ENCODE measurements around the gene PRRX2.

PRRX2 gene

DNA sequence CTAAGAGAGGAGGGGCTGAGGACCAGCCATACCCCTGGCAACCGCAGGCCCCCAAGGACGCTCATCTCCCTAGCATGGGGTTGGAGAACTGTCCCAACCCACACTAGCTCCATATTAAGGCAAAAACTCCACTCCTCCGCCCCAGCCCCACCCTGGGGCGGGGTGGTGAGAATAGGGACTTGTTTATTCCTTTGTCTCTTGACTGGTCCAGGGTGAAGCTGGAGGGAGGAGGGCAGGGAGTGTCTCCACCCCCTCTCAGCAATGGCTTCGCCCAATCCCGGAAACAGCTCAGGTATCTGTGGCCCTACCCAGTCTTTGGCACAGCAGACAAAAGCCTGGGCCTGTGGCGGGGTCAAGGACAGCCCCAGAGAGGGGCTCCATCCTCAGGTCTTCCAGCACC, 16.9 kb downstream of the PRRX2 start:
- Histone ChIP-seq H3K27ac (ENCODE audit: extremely low read depth, low read depth, low read length) (no peak overlapping the region), H3K36me3 (ENCODE audit: control insufficient read depth in 2 of 2, insufficient read depth in 1 of 2, low read length in 2 of 2) (no peaks in the 10 kb centered on the region), H3K4me3 (ENCODE audit: low read depth, low read length) (no peak overlapping the region), H3K9me3 (ENCODE audit: control insufficient read depth, insufficient read depth, low read depth, low read length) (no peaks in the 10 kb centered on the region), H3K4me1 (ENCODE audit: control insufficient read depth, insufficient read depth, low read length) (no peaks in the 10 kb centered on the region)
- ChIA-PET CTCF (interaction anchor here (1.0 kb wide), 1 partner anchor 44 kb away, joined by 4 read pairs; no protein-coding TSS in a partner anchor), POLR2A (no interaction called here)
- TF ChIP-seq, protein P1, sequence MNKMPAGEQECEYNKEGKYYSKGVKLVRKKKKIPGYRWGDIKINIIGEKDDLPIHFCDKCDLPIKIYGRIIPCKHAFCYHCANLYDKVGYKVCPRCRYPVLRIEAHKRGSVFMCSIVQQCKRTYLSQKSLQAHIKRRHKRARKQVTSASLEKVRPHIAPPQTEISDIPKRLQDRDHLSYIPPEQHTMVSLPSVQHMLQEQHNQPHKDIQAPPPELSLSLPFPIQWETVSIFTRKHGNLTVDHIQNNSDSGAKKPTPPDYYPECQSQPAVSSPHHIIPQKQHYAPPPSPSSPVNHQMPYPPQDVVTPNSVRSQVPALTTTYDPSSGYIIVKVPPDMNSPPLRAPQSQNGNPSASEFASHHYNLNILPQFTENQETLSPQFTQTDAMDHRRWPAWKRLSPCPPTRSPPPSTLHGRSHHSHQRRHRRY (tag by site-specific recombination; IDR thresholded peaks at IDR 0.05): no peak
- TF ChIP-seq ZBTB48 (tag by site-specific recombination; IDR thresholded peaks at IDR 0.05) (no peak), KLF1 (tag by site-specific recombination; IDR thresholded peaks at IDR 0.05) (peak; percentile 96), KLF7 (tag by site-specific recombination; IDR thresholded peaks at IDR 0.05; ENCODE audit: borderline replicate concordance) (no peak), SP2 (tag by site-specific recombination; IDR thresholded peaks at IDR 0.05) (0 out of 2 replicates have a peak, but pooled peaks have one; percentile 13), ZNF404 (tag by site-specific recombination; IDR thresholded peaks at IDR 0.05) (no peak), ZNF654 (tag by site-specific recombination; IDR thresholded peaks at IDR 0.05; ENCODE audit: low read depth) (no peak), ZNF791 (tag by site-specific recombination; IDR thresholded peaks at IDR 0.05) (no peak)
- TF ChIP-seq, protein P2, sequence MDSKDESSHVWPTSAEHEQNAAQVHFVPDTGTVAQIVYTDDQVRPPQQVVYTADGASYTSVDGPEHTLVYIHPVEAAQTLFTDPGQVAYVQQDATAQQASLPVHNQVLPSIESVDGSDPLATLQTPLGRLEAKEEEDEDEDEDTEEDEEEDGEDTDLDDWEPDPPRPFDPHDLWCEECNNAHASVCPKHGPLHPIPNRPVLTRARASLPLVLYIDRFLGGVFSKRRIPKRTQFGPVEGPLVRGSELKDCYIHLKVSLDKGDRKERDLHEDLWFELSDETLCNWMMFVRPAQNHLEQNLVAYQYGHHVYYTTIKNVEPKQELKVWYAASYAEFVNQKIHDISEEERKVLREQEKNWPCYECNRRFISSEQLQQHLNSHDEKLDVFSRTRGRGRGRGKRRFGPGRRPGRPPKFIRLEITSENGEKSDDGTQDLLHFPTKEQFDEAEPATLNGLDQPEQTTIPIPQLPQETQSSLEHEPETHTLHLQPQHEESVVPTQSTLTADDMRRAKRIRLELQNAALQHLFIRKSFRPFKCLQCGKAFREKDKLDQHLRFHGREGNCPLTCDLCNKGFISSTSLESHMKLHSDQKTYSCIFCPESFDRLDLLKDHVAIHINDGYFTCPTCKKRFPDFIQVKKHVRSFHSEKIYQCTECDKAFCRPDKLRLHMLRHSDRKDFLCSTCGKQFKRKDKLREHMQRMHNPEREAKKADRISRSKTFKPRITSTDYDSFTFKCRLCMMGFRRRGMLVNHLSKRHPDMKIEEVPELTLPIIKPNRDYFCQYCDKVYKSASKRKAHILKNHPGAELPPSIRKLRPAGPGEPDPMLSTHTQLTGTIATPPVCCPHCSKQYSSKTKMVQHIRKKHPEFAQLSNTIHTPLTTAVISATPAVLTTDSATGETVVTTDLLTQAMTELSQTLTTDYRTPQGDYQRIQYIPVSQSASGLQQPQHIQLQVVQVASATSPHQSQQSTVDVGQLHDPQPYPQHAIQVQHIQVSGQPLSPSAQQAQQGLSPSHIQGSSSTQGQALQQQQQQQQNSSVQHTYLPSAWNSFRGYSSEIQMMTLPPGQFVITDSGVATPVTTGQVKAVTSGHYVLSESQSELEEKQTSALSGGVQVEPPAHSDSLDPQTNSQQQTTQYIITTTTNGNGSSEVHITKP (tag by site-specific recombination; IDR thresholded peaks at IDR 0.05): 0 out of 2 replicates have a peak, but pooled peaks have one; percentile 10

DNA sequence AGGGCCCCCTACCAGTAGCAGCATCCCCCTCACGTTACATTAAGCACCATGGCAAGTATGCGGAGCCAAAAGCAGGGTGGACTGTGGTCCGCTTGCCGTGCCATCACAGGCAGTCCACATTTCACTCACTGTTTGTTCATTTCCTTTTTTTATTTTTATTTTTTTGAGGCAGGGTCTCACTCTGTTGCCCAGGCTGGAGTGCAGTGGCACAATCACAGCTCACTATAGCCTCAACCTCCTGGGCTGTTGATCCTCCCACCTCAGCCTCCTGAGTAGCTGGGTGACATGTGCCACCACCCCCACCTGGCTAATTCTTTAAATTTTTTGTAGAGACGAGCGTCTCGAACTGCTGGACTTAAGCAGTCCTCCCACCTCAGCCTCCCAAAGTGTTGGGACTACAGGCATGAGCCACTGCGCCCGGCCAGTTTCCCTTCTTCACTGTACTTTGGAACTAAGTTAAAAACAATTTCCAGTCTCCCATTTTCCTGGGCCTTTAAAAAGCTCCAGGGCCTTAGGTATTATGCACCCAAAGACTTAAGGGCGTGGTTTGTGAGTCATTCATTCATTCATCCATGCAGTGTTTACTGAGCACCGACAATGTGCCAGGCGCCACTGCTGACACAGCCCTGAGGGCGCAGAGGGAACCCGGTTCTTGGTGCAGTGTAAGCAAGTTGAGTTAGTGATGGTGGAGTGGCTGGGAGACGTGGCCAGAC, 19.9 kb downstream of the PRRX2 start:
- H3K4me1 ChIP-seq (ENCODE audit: control insufficient read depth, insufficient read depth, low read length): no peaks in the 10 kb centered on the region
- POLR2A ChIA-PET: no interaction called here
- H3K4me3 ChIP-seq (ENCODE audit: low read depth, low read length): no peak overlapping the region
- H3K27ac ChIP-seq (ENCODE audit: extremely low read depth, low read depth, low read length): no peak overlapping the region
- no peaks in the 10 kb centered on the region for H3K36me3 ChIP-seq (ENCODE audit: control insufficient read depth in 2 of 2, insufficient read depth in 1 of 2, low read length in 2 of 2)
- CTCF ChIA-PET: interaction anchor here (0.6 to 2.1 kb wide), 5 partner anchors 9 to 105 kb away, joined by 3 to 7 read pairs (median 3); no protein-coding TSS in a partner anchor
- no peaks in the 10 kb centered on the region for H3K9me3 ChIP-seq (ENCODE audit: control insufficient read depth, insufficient read depth, low read depth, low read length)
- TF ChIP-seq ZNF324 (tag by site-specific recombination; IDR thresholded peaks at IDR 0.05) (no peak), EGR2 (tag by site-specific recombination; IDR thresholded peaks at IDR 0.05; ENCODE audit: low read depth) (no peak), KLF1 (tag by site-specific recombination; IDR thresholded peaks at IDR 0.05) (peak; percentile 51; the same call in 1 of the 2 replicates), ZBTB1 (tag by site-specific recombination; IDR thresholded peaks at IDR 0.05) (no peak), ZNF221 (tag by site-specific recombination; IDR thresholded peaks at IDR 0.05; ENCODE audit: borderline replicate concordance) (no peak), ZBTB21 (tag by site-specific recombination; IDR thresholded peaks at IDR 0.05) (no peak), ZNF404 (tag by site-specific recombination; IDR thresholded peaks at IDR 0.05) (no peak), ZNF146 (tag by site-specific recombination; IDR thresholded peaks at IDR 0.05) (no peak), ZSCAN16 (tag by site-specific recombination; IDR thresholded peaks at IDR 0.05) (peak; percentile 94), ZNF24 (tag by site-specific recombination; IDR thresholded peaks at IDR 0.05) (peak; percentile 84), ZNF121 (tag by site-specific recombination; IDR thresholded peaks at IDR 0.05) (peak; percentile 91)
- TF ChIP-seq, protein P3, sequence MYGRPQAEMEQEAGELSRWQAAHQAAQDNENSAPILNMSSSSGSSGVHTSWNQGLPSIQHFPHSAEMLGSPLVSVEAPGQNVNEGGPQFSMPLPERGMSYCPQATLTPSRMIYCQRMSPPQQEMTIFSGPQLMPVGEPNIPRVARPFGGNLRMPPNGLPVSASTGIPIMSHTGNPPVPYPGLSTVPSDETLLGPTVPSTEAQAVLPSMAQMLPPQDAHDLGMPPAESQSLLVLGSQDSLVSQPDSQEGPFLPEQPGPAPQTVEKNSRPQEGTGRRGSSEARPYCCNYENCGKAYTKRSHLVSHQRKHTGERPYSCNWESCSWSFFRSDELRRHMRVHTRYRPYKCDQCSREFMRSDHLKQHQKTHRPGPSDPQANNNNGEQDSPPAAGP (tag by site-specific recombination; IDR thresholded peaks at IDR 0.05): peak; percentile 65; the same call in 1 of the 2 replicates
- TF ChIP-seq, protein P4, sequence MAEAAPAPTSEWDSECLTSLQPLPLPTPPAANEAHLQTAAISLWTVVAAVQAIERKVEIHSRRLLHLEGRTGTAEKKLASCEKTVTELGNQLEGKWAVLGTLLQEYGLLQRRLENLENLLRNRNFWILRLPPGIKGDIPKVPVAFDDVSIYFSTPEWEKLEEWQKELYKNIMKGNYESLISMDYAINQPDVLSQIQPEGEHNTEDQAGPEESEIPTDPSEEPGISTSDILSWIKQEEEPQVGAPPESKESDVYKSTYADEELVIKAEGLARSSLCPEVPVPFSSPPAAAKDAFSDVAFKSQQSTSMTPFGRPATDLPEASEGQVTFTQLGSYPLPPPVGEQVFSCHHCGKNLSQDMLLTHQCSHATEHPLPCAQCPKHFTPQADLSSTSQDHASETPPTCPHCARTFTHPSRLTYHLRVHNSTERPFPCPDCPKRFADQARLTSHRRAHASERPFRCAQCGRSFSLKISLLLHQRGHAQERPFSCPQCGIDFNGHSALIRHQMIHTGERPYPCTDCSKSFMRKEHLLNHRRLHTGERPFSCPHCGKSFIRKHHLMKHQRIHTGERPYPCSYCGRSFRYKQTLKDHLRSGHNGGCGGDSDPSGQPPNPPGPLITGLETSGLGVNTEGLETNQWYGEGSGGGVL (tag by site-specific recombination; IDR thresholded peaks at IDR 0.05): 0 out of 2 replicates have a peak, but pooled peaks have one; percentile 29

All from HEK293 (cell line).